Cardiac fibroblast (primary cell): ENCODE results near the gene KLHL7.
"Not testable (repeated sequence)": the region's sequence is repeated elsewhere in the genome, so short reads cannot be mapped to it uniquely, and the experiment has no call there.

Experiments
- DNase-seq, 2 donors: peaks; one replicate each; pipeline versions ENCODE4 v3.0.0 to v3.0.0-alpha.2; 2010; ENCODE audit warnings: low read depth in 2 of 2
- H3K4me3 ChIP-seq, 2 donors: replicated peaks in 1 of 2; 1 replicate in 1 of 2; 2 replicates in 1 of 2; pipeline ENCODE4 v1.5.1; 2011; ENCODE audit warnings: low read depth in 2 of 2, low read length in 2 of 2, mild to moderate bottlenecking in 2 of 2, moderate library complexity in 1 of 2
- TF ChIP-seq, protein P1 (sequence below): IDR thresholded peaks from one replicate; pipeline ENCODE4 v1.5.1; 2011; ENCODE audit warnings: low read depth, mild to moderate bottlenecking, low read length, inconsistent platforms

Gene KLHL7

GRCh38 chr7:23115991-23116390 lies 10.4 kb downstream of the KLHL7 start:
- TF ChIP-seq, protein P1, sequence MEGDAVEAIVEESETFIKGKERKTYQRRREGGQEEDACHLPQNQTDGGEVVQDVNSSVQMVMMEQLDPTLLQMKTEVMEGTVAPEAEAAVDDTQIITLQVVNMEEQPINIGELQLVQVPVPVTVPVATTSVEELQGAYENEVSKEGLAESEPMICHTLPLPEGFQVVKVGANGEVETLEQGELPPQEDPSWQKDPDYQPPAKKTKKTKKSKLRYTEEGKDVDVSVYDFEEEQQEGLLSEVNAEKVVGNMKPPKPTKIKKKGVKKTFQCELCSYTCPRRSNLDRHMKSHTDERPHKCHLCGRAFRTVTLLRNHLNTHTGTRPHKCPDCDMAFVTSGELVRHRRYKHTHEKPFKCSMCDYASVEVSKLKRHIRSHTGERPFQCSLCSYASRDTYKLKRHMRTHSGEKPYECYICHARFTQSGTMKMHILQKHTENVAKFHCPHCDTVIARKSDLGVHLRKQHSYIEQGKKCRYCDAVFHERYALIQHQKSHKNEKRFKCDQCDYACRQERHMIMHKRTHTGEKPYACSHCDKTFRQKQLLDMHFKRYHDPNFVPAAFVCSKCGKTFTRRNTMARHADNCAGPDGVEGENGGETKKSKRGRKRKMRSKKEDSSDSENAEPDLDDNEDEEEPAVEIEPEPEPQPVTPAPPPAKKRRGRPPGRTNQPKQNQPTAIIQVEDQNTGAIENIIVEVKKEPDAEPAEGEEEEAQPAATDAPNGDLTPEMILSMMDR: no peak
- no peak overlapping the region for H3K4me3 ChIP-seq
- no peak for DNase-seq

- no peak for DNase-seq
- TF ChIP-seq, protein P1: no peak
- no peak overlapping the region for H3K4me3 ChIP-seq
These were observed 12.3 kb downstream of the KLHL7 start for GRCh38 chr7:23117841-23118240.

GRCh38 chr7:23120106-23120505 lies 14.5 kb downstream of the KLHL7 start:
- no peak overlapping the region for H3K4me3 ChIP-seq
- DNase-seq: no peak
- TF ChIP-seq, protein P1: no peak

GRCh38 chr7:23121165-23121564 lies 15.6 kb downstream of the KLHL7 start:
- no peak for DNase-seq
- H3K4me3 ChIP-seq: no peak overlapping the region
- TF ChIP-seq, protein P1: no peak

DNA sequence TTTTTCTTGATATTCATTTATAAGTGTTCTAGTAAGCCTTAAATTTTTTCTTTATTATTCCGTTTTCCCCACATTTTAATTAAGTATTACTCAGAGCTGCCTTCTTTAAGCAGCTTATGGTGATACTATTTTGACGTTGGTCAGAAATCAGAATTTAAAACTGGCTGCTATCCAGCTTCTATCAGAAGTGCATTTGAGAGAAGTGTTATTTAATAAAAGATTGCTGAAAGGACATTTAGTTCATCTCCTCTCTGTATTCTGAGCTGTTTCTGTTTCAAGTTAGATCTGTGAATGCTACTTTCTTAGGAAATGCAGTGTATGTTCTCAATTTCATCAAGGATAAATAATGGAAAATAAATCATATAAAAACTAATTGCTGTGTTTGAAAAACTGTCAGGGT lies 17.4 kb downstream of the KLHL7 start:
- TF ChIP-seq, protein P1: no peak
- H3K4me3 ChIP-seq: no peak overlapping the region
- no peak for DNase-seq

DNA sequence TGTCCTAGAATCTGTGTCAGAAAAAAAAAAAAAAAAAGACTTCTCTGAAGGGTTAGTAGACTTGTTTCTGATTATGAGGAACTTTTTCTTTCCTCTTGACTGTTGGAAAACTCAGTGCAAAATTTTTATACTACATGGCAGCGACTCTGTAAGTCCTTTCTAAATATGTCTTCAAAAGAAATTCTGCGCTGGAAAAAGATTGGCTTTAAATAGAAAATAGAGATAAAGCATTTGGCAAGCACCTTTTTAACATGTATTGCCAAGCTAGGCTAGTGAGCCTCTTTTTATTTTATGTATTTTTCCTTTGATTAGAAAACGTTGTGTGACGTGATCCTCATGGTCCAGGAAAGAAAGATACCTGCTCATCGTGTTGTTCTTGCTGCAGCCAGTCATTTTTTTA lies 17.9 kb downstream of the KLHL7 start:
- DNase-seq: no peak
- no peak overlapping the region for H3K4me3 ChIP-seq
- TF ChIP-seq, protein P1: no peak

GRCh38 chr7:23129036-23129435 lies 23.5 kb downstream of the KLHL7 start:
- H3K4me3 ChIP-seq: no peak overlapping the region
- TF ChIP-seq, protein P1: no peak
- no peak for DNase-seq

- not testable (repeated sequence) for H3K4me3 ChIP-seq
These were observed 26.2 kb downstream of the KLHL7 start for GRCh38 chr7:23131799-23132198.

More at GRCh38 chr7:23131799-23132198, 26.2 kb downstream of the KLHL7 start:
- not testable (repeated sequence) for DNase-seq
